Thoracic aorta (tissue), 2 donors: ENCODE results near the gene OAS1. TPM values are rescaled to one million over a fixed set of nuclear protein-coding genes. Genes with fewer than 3 reads are reported as not detected.

ENCODE experiments used
- ATAC-seq: fragments of 150-250 bp; one replicate; pipeline ENCODE4 v1.8.0; 2017; ENCODE audit warnings: low read depth; ENCODE audit not compliant: insufficient number of reproducible peaks, low FRiP score
- DNase-seq: peaks from one replicate; pipeline ENCODE4 v3.0.0-alpha.2; 2020; ENCODE audit warnings: low spot score
- H3K27ac ChIP-seq, 2 donors: fragments of 200-600 bp; sonication (generic); 1 replicate in 1 of 2; 2 replicates in 1 of 2; pipeline ENCODE4 v1.5.1; 2016; ENCODE audit warnings: mild to moderate bottlenecking in 2 of 2, moderate library complexity in 2 of 2
- H3K27me3 ChIP-seq: fragments of 200-600 bp; sonication (generic); replicated peaks from 2 replicates; pipeline ENCODE4 v1.6.0; 2016; ENCODE audit warnings: mild to moderate bottlenecking; ENCODE audit not compliant: insufficient read depth
- H3K36me3 ChIP-seq: fragments of 200-600 bp; sonication (generic); one replicate; pipeline ENCODE4 v1.5.1; 2016
- H3K4me1 ChIP-seq, 2 donors: fragments of 200-600 bp; sonication (generic); 1 replicate in 1 of 2; 2 replicates in 1 of 2; pipeline versions ENCODE4 v1.5.1 to v1.6.0; 2016; ENCODE audit warnings: low read depth in 2 of 2, mild to moderate bottlenecking in 1 of 2; ENCODE audit not compliant: control insufficient read depth in 1 of 2
- H3K4me3 ChIP-seq: fragments of 200-600 bp; sonication (generic); 2 replicates; pipeline ENCODE4 v1.5.1; 2016; ENCODE audit warnings: mild to moderate bottlenecking
- H3K9me3 ChIP-seq: fragments of 200-600 bp; sonication (generic); 2 replicates; pipeline ENCODE4 v1.5.1; 2016
- total RNA-seq, 2 donors: library from RNA; depleted of rRNA; stranded (reverse); fragments of >200 nt; gene quantifications; one replicate each; pipeline versions ENCODE4 v1.1.0 to v1.2.3, GENCODE V29; 2016
- TF ChIP-seq, protein P1 (sequence below): fragments of 200-600 bp; sonication (generic); IDR thresholded peaks from one replicate; pipeline ENCODE4 v1.5.1; 2019; ENCODE audit warnings: antibody characterized with exemption

The OAS1 gene
- total RNA-seq, 2 donors from 2014 or later: 9.4 to 15.3 TPM

DNA sequence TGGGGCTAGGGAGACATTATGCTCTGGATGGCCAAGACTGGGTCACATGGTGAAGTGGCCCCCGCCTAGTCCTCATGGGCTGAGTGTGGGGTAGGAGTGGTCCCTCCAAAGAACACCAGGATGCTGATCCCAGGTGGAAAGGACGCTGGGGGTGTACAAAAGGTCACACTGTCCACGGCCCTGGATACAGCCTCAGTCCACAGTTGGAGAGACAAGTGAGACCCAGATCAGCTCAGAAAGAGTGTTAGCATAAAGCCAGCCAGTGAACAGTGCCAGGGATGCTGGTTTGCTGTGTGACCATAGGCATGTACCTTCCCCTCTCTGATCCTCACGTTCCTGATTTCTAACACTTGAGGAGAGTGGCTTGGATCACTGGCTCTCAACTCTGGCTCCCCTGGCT lies 58.2 kb downstream of the OAS1 start:
- TF ChIP-seq, protein P1, sequence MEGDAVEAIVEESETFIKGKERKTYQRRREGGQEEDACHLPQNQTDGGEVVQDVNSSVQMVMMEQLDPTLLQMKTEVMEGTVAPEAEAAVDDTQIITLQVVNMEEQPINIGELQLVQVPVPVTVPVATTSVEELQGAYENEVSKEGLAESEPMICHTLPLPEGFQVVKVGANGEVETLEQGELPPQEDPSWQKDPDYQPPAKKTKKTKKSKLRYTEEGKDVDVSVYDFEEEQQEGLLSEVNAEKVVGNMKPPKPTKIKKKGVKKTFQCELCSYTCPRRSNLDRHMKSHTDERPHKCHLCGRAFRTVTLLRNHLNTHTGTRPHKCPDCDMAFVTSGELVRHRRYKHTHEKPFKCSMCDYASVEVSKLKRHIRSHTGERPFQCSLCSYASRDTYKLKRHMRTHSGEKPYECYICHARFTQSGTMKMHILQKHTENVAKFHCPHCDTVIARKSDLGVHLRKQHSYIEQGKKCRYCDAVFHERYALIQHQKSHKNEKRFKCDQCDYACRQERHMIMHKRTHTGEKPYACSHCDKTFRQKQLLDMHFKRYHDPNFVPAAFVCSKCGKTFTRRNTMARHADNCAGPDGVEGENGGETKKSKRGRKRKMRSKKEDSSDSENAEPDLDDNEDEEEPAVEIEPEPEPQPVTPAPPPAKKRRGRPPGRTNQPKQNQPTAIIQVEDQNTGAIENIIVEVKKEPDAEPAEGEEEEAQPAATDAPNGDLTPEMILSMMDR: no peak
- Histone ChIP-seq H3K4me3 (no peak overlapping the region), H3K27me3 (no peaks in the 10 kb centered on the region), H3K4me1 (no peaks in the 10 kb centered on the region), H3K9me3 (no peaks in the 10 kb centered on the region), H3K36me3 (peaks cover 17% of the 10 kb centered on the region), H3K27ac (no peak overlapping the region)
- DNase-seq (no peak), ATAC-seq (no peak)

DNA sequence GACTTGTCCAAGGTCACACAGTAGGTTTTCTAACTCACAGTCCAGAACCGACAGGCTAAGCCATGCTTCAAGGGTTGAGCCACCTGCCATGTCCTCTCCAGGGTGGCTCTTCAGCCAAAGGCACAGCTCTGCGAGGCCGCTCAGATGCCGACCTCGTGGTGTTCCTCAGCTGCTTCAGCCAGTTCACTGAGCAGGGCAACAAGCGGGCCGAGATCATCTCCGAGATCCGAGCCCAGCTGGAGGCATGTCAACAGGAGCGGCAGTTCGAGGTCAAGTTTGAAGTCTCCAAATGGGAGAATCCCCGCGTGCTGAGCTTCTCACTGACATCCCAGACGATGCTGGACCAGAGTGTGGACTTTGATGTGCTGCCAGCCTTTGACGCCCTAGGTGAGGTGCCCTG lies 58.9 kb downstream of the OAS1 start:
- TF ChIP-seq, protein P1: no peak
- Histone ChIP-seq H3K27me3 (no peaks in the 10 kb centered on the region), H3K36me3 (peaks cover 17% of the 10 kb centered on the region), H3K27ac (no peak overlapping the region), H3K9me3 (no peaks in the 10 kb centered on the region), H3K4me1 (no peaks in the 10 kb centered on the region), H3K4me3 (no peak overlapping the region)
- DNase-seq: no peak
- ATAC-seq: no peak

- TF ChIP-seq, protein P1: no peak
- H3K4me1 ChIP-seq: no peaks in the 10 kb centered on the region
- ATAC-seq: no peak
- no peaks in the 10 kb centered on the region for H3K27me3 ChIP-seq
- H3K9me3 ChIP-seq: no peaks in the 10 kb centered on the region
- no peak for DNase-seq
- peaks cover 17% of the 10 kb centered on the region for H3K36me3 ChIP-seq
- H3K27ac ChIP-seq: no peak overlapping the region
- H3K4me3 ChIP-seq: no peak overlapping the region
Measured at GRCh38 chr12:112967306-112967705, 60.5 kb downstream of the OAS1 start.

DNA sequence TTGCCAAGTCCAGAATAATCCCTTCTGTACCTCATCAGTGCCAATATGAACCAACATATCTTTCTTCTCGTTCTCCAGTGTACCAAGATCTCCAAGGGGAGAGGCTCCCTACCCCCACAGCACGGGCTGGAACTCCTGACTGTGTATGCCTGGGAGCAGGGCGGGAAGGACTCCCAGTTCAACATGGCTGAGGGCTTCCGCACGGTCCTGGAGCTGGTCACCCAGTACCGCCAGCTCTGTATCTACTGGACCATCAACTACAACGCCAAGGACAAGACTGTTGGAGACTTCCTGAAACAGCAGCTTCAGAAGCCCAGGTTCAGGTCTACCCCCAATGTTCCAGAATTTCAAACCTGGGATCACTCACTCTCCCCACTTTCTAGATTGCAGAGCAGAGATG lies 61.1 kb downstream of the OAS1 start:
- Histone ChIP-seq H3K4me1 (no peaks in the 10 kb centered on the region), H3K27ac (no peak overlapping the region), H3K36me3 (peaks cover 11% of the 10 kb centered on the region), H3K27me3 (no peaks in the 10 kb centered on the region), H3K9me3 (no peaks in the 10 kb centered on the region), H3K4me3 (no peak overlapping the region)
- TF ChIP-seq, protein P1: no peak
- DNase-seq (no peak), ATAC-seq (no peak)

Other genes starting within 250 kb of the OAS1 start
- gene RPH3A, start 115.2 kb upstream of the OAS1 start, total RNA-seq: not detected
- 10 to 100 TPM; 11.9 to 13.7 TPM for gene OAS3, start 31.5 kb downstream of the OAS1 start, total RNA-seq
- gene OAS2, start 71.6 kb downstream of the OAS1 start, total RNA-seq: 10 to 100 TPM; 11.9 to 21.2 TPM
- 1 to 10 TPM in 1 of 2 donors, under 1 TPM in 1; 0.41 to 1.3 TPM for gene DTX1, start 149.8 kb downstream of the OAS1 start, total RNA-seq
- 1 to 10 TPM in 1 of 2 donors, not detected in 1; 2.0 TPM for gene RASAL1, start 228.8 kb downstream of the OAS1 start, total RNA-seq
- gene CFAP73, start 242.8 kb downstream of the OAS1 start, total RNA-seq: not detected